Caco-2 (cell line): Measurements from ENCODE around the gene LAD1. TPM values are rescaled to one million over a fixed set of nuclear protein-coding genes. Genes with fewer than 3 reads are reported as not detected.
A peak's percentile ranks its signal among the peaks of the same experiment; 100 is the strongest.

Experiments used
- BruUV-seq: library from RNA; stranded (reverse); fragments of 400-500 nt; replicated peaks from 2 replicates; lab custom pipeline; 2021; lab: Mats Ljungman, UMichigan
- CTCF ChIA-PET: fragments of 300-600 bp; sonication (Branson Sonifier 250); formaldehyde crosslinking; loops from one replicate; lab custom pipeline; 2022; ENCODE audit warnings: antibody characterized with exemption; lab: Charles Lee
- POLR2A ChIA-PET: fragments of 300-600 bp; sonication (Branson Sonifier 250); formaldehyde crosslinking; loops from one replicate; lab custom pipeline; 2022; ENCODE audit warnings: antibody characterized with exemption; lab: Charles Lee
- DNase-seq, 2 experiments: peaks; one replicate each; pipeline versions ENCODE4 v3.0.0 to v3.0.0-alpha.2; 2020 to 2022
- H3K27me3 ChIP-seq: replicated peaks from 2 replicates; pipeline ENCODE4 v1.6.0; 2011; ENCODE audit warnings: low read length; ENCODE audit not compliant: control insufficient read depth, insufficient read depth
- H3K36me3 ChIP-seq: 2 replicates; pipeline ENCODE4 v1.5.1; 2011; ENCODE audit warnings: low read length; ENCODE audit not compliant: control insufficient read depth, insufficient read depth
- H3K4me1 ChIP-seq: fragments of 250-450 bp; sonication (Bioruptor Pico); 2 replicates; pipeline ENCODE4 v1.5.1; 2020; ENCODE audit warnings: mild to moderate bottlenecking
- H3K4me3 ChIP-seq: 2 replicates; pipeline ENCODE4 v1.5.1; 2011; ENCODE audit warnings: low read depth, mild to moderate bottlenecking, control low read depth, low read length
- H3K9me3 ChIP-seq: fragments of 250-450 bp; sonication (Bioruptor Pico); 2 replicates; pipeline ENCODE4 v1.5.1; 2020; ENCODE audit warnings: mild to moderate bottlenecking, moderate library complexity
- H3K27ac Mint-ChIP-seq: one replicate; pipeline ENCODE4 v1.8.0; 2022; ENCODE audit warnings: mixed read lengths; ENCODE audit not compliant: unreplicated experiment
- H3K27me3 Mint-ChIP-seq: one replicate; pipeline ENCODE4 v1.8.0; 2022; ENCODE audit warnings: mixed read lengths; ENCODE audit not compliant: insufficient read depth, unreplicated experiment
- H3K36me3 Mint-ChIP-seq: one replicate; pipeline ENCODE4 v1.8.0; 2022; ENCODE audit warnings: mild to moderate bottlenecking, mixed read lengths; ENCODE audit not compliant: insufficient read depth, unreplicated experiment
- H3K4me1 Mint-ChIP-seq: one replicate; pipeline ENCODE4 v1.8.0; 2022; ENCODE audit warnings: low read depth, mixed read lengths; ENCODE audit not compliant: unreplicated experiment
- H3K4me3 Mint-ChIP-seq: one replicate; pipeline ENCODE4 v1.8.0; 2022; ENCODE audit warnings: mild to moderate bottlenecking, moderate library complexity, mixed read lengths; ENCODE audit not compliant: unreplicated experiment
- H3K9me3 Mint-ChIP-seq: one replicate; pipeline ENCODE4 v1.8.0; 2022; ENCODE audit warnings: mixed read lengths; ENCODE audit not compliant: unreplicated experiment
- intact Hi-C: fragments of 100-400 bp; cut with micrococcal nuclease; formaldehyde crosslinking; loops from one replicate; pipeline ENCODE4 v1.10.0; 2022; ENCODE audit not compliant: unreplicated experiment
- total RNA-seq: library from RNA; stranded (reverse); gene quantifications from 2 replicates; pipeline ENCODE4 v1.2.3, GENCODE V29; 2022
- TF ChIP-seq, protein P1 (sequence below), 2 experiments: fragments of 200-600 bp in 1 of 2; IDR thresholded peaks; 1 replicate in 1 of 2; 2 replicates in 1 of 2; pipeline versions ENCODE4 v1.5.1 to v1.8.0; 2011 to 2022; ENCODE audit warnings: antibody characterized with exemption in 1 of 2, control low read depth in 1 of 2, inconsistent platforms in 1 of 2, low read depth in 1 of 2, low read length in 1 of 2, mild to moderate bottlenecking in 1 of 2, moderate library complexity in 1 of 2; ENCODE audit not compliant: insufficient read depth in 1 of 2, severe bottlenecking in 1 of 2, unreplicated experiment in 1 of 2

Gene LAD1
- total RNA-seq, 1 experiment from 2014 or later, result 80.5 TPM

DNA sequence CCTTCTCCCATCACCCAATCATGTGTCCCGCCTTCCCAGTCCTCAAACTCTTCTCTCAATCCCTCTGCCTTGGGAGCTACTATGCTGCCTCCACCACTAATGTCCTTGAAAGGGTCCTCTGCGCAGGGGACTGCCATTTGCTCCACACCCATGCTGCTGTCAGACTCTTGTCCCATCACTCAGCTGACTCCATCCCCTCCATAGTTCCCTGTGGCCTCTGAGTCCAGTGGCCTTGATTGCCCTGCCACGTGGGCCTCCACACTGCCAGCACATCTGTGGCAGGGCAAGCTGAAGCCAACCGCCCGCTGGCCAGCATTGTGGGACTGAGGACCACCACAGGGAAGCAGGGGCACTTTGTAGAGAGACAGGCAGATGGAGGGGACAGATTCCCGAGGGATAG is 20.3 kb downstream of the LAD1 start:
- H3K4me1 Mint-ChIP-seq, result peaks cover 36% of the 10 kb centered on the region

DNA sequence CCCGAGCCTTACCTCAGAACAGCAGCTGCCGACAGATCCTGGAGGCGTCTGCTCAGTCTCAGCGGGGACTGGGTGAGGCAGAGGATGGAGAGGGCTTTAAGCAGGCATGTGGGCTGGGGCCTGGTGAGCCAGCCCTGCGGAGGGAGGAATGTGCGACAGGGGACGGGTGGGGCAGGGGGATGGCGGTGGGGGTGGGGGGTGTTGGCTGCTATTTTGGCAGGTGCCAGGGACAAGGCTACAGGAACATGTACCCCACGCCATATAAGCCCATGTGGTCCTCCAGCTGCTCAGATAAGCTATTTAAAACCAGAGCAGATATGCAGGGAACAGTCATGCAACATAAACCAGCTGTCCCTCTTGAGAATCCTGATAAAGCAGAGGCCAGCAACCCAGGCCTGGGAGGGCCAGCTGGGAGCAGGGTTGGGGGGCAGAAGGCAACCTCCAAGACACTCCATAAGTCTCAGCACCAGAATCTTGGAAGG is 21.5 kb downstream of the LAD1 start, which contains the start of gene TNNT2:
Gene TNNT2 (minus strand): TSS at position 70 of the 482 bp plus-strand sequence. CDS start 4,426 bp downstream, outside the sequence.
- peaks cover 43% of the 10 kb centered on the region for H3K4me1 ChIP-seq
- BruUV-seq, result no TSS peak
- Mint-ChIP-seq H3K9me3 (no peaks in the 10 kb centered on the region), H3K36me3 (peaks cover 30% of the 10 kb centered on the region), H3K27ac (peak within 1 kb of the TSS; percentile 95), H3K4me3 (peak within 1 kb of the TSS; percentile 56), H3K27me3 (no peaks in the 10 kb centered on the region), H3K4me1 (peaks cover 36% of the 10 kb centered on the region)
- TF ChIP-seq, protein P1, sequence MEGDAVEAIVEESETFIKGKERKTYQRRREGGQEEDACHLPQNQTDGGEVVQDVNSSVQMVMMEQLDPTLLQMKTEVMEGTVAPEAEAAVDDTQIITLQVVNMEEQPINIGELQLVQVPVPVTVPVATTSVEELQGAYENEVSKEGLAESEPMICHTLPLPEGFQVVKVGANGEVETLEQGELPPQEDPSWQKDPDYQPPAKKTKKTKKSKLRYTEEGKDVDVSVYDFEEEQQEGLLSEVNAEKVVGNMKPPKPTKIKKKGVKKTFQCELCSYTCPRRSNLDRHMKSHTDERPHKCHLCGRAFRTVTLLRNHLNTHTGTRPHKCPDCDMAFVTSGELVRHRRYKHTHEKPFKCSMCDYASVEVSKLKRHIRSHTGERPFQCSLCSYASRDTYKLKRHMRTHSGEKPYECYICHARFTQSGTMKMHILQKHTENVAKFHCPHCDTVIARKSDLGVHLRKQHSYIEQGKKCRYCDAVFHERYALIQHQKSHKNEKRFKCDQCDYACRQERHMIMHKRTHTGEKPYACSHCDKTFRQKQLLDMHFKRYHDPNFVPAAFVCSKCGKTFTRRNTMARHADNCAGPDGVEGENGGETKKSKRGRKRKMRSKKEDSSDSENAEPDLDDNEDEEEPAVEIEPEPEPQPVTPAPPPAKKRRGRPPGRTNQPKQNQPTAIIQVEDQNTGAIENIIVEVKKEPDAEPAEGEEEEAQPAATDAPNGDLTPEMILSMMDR (IDR thresholded peaks at IDR 0.05; ENCODE audit: insufficient read depth in 1 of 2, low read depth in 1 of 2, low read length in 1 of 2, severe bottlenecking in 1 of 2, unreplicated experiment in 1 of 2), result no peak
- peaks cover 3% of the 10 kb centered on the region; the same call in 1 of the 2 replicates for H3K36me3 ChIP-seq
- no peak for DNase-seq
- intact Hi-C loops, result no loop called here
- H3K9me3 ChIP-seq, result no peaks in the 10 kb centered on the region
- H3K4me3 ChIP-seq, result no peak within 1 kb of the TSS
- POLR2A ChIA-PET, result no interaction called here
- H3K27me3 ChIP-seq, result no peaks in the 10 kb centered on the region
- CTCF ChIA-PET, result no interaction called here

More for the DNA sequence above, 20.3 kb downstream of the LAD1 start:
- ChIA-PET CTCF (interaction anchor here (1.2 kb wide), 1 partner anchor 31 kb away, joined by 4 read pairs; no protein-coding TSS in a partner anchor), POLR2A (no interaction called here)
- H3K9me3 ChIP-seq, result no peaks in the 10 kb centered on the region
- intact Hi-C loops, result no loop called here
- peaks cover 36% of the 10 kb centered on the region for H3K36me3 Mint-ChIP-seq
- no peaks in the 10 kb centered on the region for H3K27me3 ChIP-seq
- H3K9me3 Mint-ChIP-seq, result no peaks in the 10 kb centered on the region
- H3K36me3 ChIP-seq, result peaks cover 6% of the 10 kb centered on the region; the same call in 1 of the 2 replicates
- H3K4me1 ChIP-seq, result peaks cover 43% of the 10 kb centered on the region
- no peaks in the 10 kb centered on the region for H3K27me3 Mint-ChIP-seq
- no peak for DNase-seq
- TF ChIP-seq, protein P1 (IDR thresholded peaks at IDR 0.05; ENCODE audit: insufficient read depth in 1 of 2, low read depth in 1 of 2, low read length in 1 of 2, severe bottlenecking in 1 of 2, unreplicated experiment in 1 of 2), result no peak
- no peak overlapping the region for H3K4me3 ChIP-seq
- no peak overlapping the region for H3K4me3 Mint-ChIP-seq
- peak overlapping the region; percentile 40 for H3K27ac Mint-ChIP-seq
- BruUV-seq, result no TSS peak

DNA sequence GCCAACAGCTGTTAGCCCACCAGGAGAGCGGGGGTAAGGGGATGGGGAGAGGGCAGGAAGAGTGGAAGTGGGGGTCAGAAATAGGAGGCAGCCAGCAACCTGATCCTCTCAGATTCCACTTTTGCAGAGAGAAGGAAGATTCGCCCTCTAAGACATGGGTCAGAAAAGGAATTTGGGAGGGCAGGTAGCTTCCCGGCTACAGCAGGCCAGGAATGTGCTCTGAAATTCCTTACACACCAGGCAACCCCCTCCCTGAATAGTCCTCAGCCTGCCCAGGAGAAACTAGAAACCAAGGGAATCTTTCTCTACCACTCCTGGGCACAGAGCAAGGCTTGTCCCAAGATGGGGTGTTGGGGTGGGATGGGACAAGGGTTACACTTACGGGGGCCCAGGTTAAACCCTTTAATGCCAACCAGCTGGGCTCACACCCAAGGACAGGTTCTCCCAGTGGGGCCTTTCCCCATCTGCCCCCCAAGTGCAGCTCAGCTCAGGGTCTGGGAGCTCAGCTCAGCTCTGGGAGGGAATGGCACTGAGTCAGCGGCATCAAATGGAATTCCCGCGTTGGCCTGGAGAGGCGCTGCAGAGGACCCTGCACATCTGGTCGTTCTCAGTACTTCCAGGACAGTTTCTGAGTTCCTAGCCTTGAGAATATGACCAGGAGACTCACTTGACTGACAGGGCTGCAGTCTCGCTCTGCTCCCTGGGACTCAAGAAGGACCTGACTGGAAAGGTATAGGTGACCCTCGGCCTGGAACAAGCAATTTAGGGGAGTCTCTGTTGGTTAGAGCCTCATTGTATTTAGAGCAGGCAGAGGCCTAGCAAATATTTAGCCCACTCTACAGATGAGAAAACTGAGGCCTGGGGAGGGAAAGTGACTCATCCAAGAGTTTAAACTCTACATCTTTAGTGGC is 22.4 kb downstream of the LAD1 start:
- H3K36me3 Mint-ChIP-seq, result peaks cover 30% of the 10 kb centered on the region

More for the DNA sequence above, 22.4 kb downstream of the LAD1 start:
- Histone ChIP-seq H3K4me1 (peaks cover 43% of the 10 kb centered on the region), H3K4me3 (no peak overlapping the region), H3K27me3 (no peaks in the 10 kb centered on the region), H3K36me3 (peaks cover 2% of the 10 kb centered on the region; the same call in 1 of the 2 replicates), H3K9me3 (no peaks in the 10 kb centered on the region)
- TF ChIP-seq, protein P1 (IDR thresholded peaks at IDR 0.05; ENCODE audit: insufficient read depth in 1 of 2, low read depth in 1 of 2, low read length in 1 of 2, severe bottlenecking in 1 of 2, unreplicated experiment in 1 of 2), result peak; percentile 29 to 44
- no TSS peak for BruUV-seq
- H3K9me3 Mint-ChIP-seq, result no peaks in the 10 kb centered on the region
- POLR2A ChIA-PET, result interaction anchor here (0.6 kb wide), 1 partner anchor 135 kb away, joined by 3 read pairs; no protein-coding TSS in a partner anchor
- intact Hi-C loops, result no loop called here
- H3K4me1 Mint-ChIP-seq, result peaks cover 43% of the 10 kb centered on the region
- DNase-seq, result peak; percentile 59 to 75
- H3K4me3 Mint-ChIP-seq, result peak overlapping the region; percentile 56
- peaks cover 4% of the 10 kb centered on the region for H3K27me3 Mint-ChIP-seq
- peak overlapping the region; percentile 95 for H3K27ac Mint-ChIP-seq
- CTCF ChIA-PET, result interaction anchor here (0.6 to 1.6 kb wide), 3 partner anchors 9 to 122 kb away, joined by 5 to 6 read pairs (median 5); no protein-coding TSS in a partner anchor
